CD8-positive, alpha-beta memory T cell (primary cell): ENCODE results near the gene CDK14. TPM values are rescaled to one million over a fixed set of nuclear protein-coding genes. Genes with fewer than 3 reads are reported as not detected.

Experiments
- CTCF ChIA-PET: fragments of 350-600 bp; sonication (Branson Sonifier 250); formaldehyde crosslinking; loops from one replicate; lab custom pipeline; 2021; ENCODE audit warnings: antibody characterized with exemption; lab: Charles Lee
- POLR2A ChIA-PET: fragments of 350-600 bp; sonication (Branson Sonifier 250); formaldehyde crosslinking; loops from one replicate; lab custom pipeline; 2021; ENCODE audit warnings: antibody characterized with exemption; lab: Charles Lee
- DNase-seq, 5 donors: peaks; one replicate each; pipeline versions ENCODE4 v3.0.0 to v3.0.0-alpha.2; 2020 to 2022; ENCODE audit warnings: mixed read lengths in 1 of 5
- H3K27ac ChIP-seq: one replicate; pipeline ENCODE4 v1.7.0; 2013; ENCODE audit warnings: low read depth, mild to moderate bottlenecking, low read length, moderate library complexity
- H3K27me3 ChIP-seq: 2 replicates; pipeline ENCODE4 v1.7.0; 2013; ENCODE audit warnings: low read length, mild to moderate bottlenecking; ENCODE audit not compliant: insufficient read depth, poor library complexity, severe bottlenecking
- H3K36me3 ChIP-seq: 2 replicates; pipeline ENCODE4 v1.7.0; 2013; ENCODE audit warnings: mild to moderate bottlenecking, low read length, moderate library complexity; ENCODE audit not compliant: insufficient read depth
- H3K4me1 ChIP-seq: 2 replicates; pipeline ENCODE4 v1.7.0; 2013; ENCODE audit warnings: mild to moderate bottlenecking, low read length, moderate library complexity; ENCODE audit not compliant: insufficient read depth
- H3K4me3 ChIP-seq: 2 replicates; pipeline ENCODE4 v1.7.0; 2013; ENCODE audit warnings: mild to moderate bottlenecking, low read length
- H3K9me3 ChIP-seq: 2 replicates; pipeline ENCODE4 v1.7.0; 2013; ENCODE audit warnings: mild to moderate bottlenecking, low read length
- H3K27ac Mint-ChIP-seq, 8 donors: one replicate each; pipeline ENCODE4 v1.8.0; 2020 to 2021; ENCODE audit warnings: mixed read lengths in 8 of 8, mild to moderate bottlenecking in 6 of 8, inconsistent platforms in 3 of 8, moderate library complexity in 3 of 8
- H3K27me3 Mint-ChIP-seq, 2 donors: one replicate each; pipeline ENCODE4 v1.8.0; 2020 to 2021; ENCODE audit warnings: mixed read lengths in 2 of 2, mild to moderate bottlenecking in 1 of 2, moderate library complexity in 1 of 2
- H3K36me3 Mint-ChIP-seq, 3 donors: one replicate each; pipeline ENCODE4 v1.8.0; 2020 to 2021; ENCODE audit warnings: mixed read lengths in 3 of 3, inconsistent platforms in 1 of 3, mild to moderate bottlenecking in 1 of 3
- H3K4me1 Mint-ChIP-seq, 3 donors: one replicate each; pipeline ENCODE4 v1.8.0; 2020 to 2021; ENCODE audit warnings: mixed read lengths in 3 of 3, inconsistent platforms in 1 of 3, mild to moderate bottlenecking in 1 of 3
- H3K4me3 Mint-ChIP-seq, 7 donors: one replicate each; pipeline ENCODE4 v1.8.0; 2020 to 2021; ENCODE audit warnings: mixed read lengths in 7 of 7, mild to moderate bottlenecking in 6 of 7, moderate library complexity in 4 of 7, inconsistent platforms in 2 of 7
- H3K9me3 Mint-ChIP-seq, 5 donors: one replicate each; pipeline ENCODE4 v1.8.0; 2020 to 2022; ENCODE audit warnings: mixed read lengths in 5 of 5, mild to moderate bottlenecking in 3 of 5, moderate library complexity in 2 of 5, inconsistent platforms in 1 of 5
- polyA plus RNA-seq: library from polyadenylated mRNA; unstranded; fragments of 300-500 nt; fragmentation: Illumina TruSeq; gene quantifications from one replicate; pipeline ENCODE4 v1.2.3, GENCODE V29; 2021
- total RNA-seq, 2 experiments: library from RNA; stranded (reverse); gene quantifications; one replicate each; pipeline ENCODE4 v1.2.3, GENCODE V29; 2021

The CDK14 gene
- total and polyA plus RNA-seq, 3 experiments from 2014 or later: 0.05 to 0.20 TPM; not detected in 1

DNA sequence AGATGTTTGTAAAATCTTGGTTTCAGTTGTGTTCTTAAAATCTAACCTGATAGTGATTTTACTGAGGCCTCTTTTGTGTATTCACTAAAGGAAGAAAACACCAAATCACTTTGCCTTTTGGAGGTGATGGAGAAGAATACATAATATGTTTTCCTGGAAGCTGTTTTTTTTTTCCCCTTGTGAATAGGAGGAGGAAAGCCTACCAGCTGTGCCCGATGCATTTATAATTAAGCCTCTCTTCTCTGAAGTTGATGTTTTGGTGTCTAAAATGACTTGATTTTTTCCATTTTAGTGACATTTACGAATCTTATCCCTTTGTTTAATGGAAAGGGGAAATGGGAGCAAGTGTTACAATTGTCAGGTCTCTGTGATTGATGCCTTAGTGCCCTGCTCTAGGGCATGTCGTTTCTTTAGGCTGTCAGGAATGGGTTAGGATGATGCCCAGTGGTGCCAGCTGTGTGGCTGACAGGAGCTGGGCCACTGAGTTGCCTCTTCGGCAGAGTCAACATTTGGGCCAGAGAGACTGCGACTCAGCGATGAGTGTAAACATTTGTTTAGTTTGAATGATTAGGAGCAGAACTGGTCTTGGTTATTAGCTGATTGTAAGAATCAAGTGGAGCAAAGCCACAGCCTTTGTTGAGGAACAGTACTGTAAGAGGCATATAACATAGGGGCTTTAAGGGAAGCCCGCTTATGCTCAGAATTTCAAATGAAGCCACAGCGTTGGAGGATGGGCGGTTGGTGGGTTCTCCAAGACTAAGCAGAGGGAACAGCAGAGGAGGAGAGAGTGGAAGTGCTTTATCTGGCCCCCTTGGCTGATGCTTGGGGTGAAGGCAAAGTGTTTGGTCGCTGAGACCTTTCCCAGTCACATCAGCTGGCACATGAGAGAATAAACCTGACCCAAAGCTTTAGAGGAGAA is 81.6 kb downstream of the CDK14 start:
- ChIA-PET CTCF (no interaction called here), POLR2A (no interaction called here)
- no peaks in the 10 kb centered on the region for H3K4me1 Mint-ChIP-seq
- H3K27me3 Mint-ChIP-seq: no peaks in the 10 kb centered on the region
- peaks cover 0 to 3% (median under 1%) of the 10 kb centered on the region in 5 donors for H3K9me3 Mint-ChIP-seq
- Histone ChIP-seq H3K9me3 (no peaks in the 10 kb centered on the region), H3K27ac (no peak overlapping the region), H3K27me3 (no peaks in the 10 kb centered on the region), H3K4me1 (no peaks in the 10 kb centered on the region), H3K4me3 (no peak overlapping the region), H3K36me3 (no peaks in the 10 kb centered on the region)
- no peak for DNase-seq
- H3K27ac Mint-ChIP-seq: no peak overlapping the region
- no peaks in the 10 kb centered on the region for H3K36me3 Mint-ChIP-seq
- H3K4me3 Mint-ChIP-seq: no peak overlapping the region

- H3K4me3 Mint-ChIP-seq: no peak overlapping the region
- H3K36me3 Mint-ChIP-seq: no peaks in the 10 kb centered on the region
These were observed 82.9 kb downstream of the CDK14 start for GRCh38 chr7:90678986-90679385.

GRCh38 chr7:90680484-90680883 is 84.4 kb downstream of the CDK14 start:
- H3K4me1 ChIP-seq: no peaks in the 10 kb centered on the region
- H3K4me1 Mint-ChIP-seq: no peaks in the 10 kb centered on the region
- CTCF ChIA-PET: no interaction called here
- H3K27me3 ChIP-seq: no peaks in the 10 kb centered on the region
- POLR2A ChIA-PET: no interaction called here
- H3K4me3 Mint-ChIP-seq: no peak overlapping the region
- peaks cover 0 to 3% (median 0%) of the 10 kb centered on the region in 5 donors for H3K9me3 Mint-ChIP-seq
- DNase-seq: no peak
- no peak overlapping the region for H3K4me3 ChIP-seq
- no peaks in the 10 kb centered on the region for H3K36me3 ChIP-seq
- H3K9me3 ChIP-seq: no peaks in the 10 kb centered on the region
- no peak overlapping the region for H3K27ac Mint-ChIP-seq
- H3K36me3 Mint-ChIP-seq: no peaks in the 10 kb centered on the region
- no peaks in the 10 kb centered on the region for H3K27me3 Mint-ChIP-seq
- no peak overlapping the region for H3K27ac ChIP-seq

More at GRCh38 chr7:90678986-90679385, 82.9 kb downstream of the CDK14 start:
- Histone ChIP-seq H3K27me3 (no peaks in the 10 kb centered on the region), H3K9me3 (no peaks in the 10 kb centered on the region), H3K4me1 (no peaks in the 10 kb centered on the region), H3K4me3 (no peak overlapping the region), H3K27ac (no peak overlapping the region), H3K36me3 (no peaks in the 10 kb centered on the region)
- H3K4me1 Mint-ChIP-seq: no peaks in the 10 kb centered on the region
- H3K9me3 Mint-ChIP-seq: peaks cover 0 to 3% (median 0%) of the 10 kb centered on the region in 5 donors
- ChIA-PET POLR2A (no interaction called here), CTCF (no interaction called here)
- no peak for DNase-seq
- no peak overlapping the region for H3K27ac Mint-ChIP-seq
- no peaks in the 10 kb centered on the region for H3K27me3 Mint-ChIP-seq

DNA sequence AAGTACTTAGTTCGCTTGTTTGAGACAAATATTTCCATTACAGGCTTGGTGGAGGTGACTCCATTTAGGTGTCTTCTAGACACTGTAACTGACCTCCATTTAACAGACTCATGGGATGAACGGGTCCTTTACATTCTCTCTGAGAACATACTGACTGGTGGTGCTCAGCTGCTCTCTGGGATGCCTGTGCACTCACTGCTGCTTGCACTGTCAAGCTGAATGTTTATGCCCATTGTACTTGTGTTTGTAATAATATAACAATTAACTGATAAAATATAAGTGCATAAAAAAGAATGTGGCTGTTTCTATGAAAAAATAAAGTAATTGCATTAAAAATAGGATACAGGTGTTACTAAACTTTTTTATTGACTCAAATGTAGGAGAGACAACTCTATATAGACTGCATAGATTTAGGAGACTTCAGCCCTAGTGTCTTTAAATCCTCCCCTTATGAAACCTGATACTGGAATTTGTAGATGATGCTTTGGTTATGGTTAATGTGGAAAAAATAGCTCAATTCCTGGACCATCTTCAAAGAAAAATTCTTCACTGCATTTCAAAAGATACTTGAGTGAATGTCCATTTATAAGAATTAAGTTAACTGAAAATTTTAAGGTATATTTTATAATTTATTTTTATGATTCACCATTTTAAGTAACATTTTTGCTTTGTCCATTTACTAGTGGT is 85.4 kb downstream of the CDK14 start:
- ChIA-PET POLR2A (no interaction called here), CTCF (no interaction called here)
- no peaks in the 10 kb centered on the region for H3K4me1 ChIP-seq
- no peaks in the 10 kb centered on the region for H3K27me3 Mint-ChIP-seq
- no peaks in the 10 kb centered on the region for H3K9me3 ChIP-seq
- no peak overlapping the region for H3K27ac ChIP-seq
- DNase-seq: no peak
- no peaks in the 10 kb centered on the region for H3K27me3 ChIP-seq
- peaks cover 0 to 3% (median 0%) of the 10 kb centered on the region in 5 donors for H3K9me3 Mint-ChIP-seq
- no peak overlapping the region for H3K27ac Mint-ChIP-seq
- H3K36me3 ChIP-seq: no peaks in the 10 kb centered on the region
- no peaks in the 10 kb centered on the region for H3K4me1 Mint-ChIP-seq
- no peak overlapping the region for H3K4me3 ChIP-seq
- no peaks in the 10 kb centered on the region for H3K36me3 Mint-ChIP-seq
- H3K4me3 Mint-ChIP-seq: no peak overlapping the region

GRCh38 chr7:90686146-90686545 is 90.0 kb downstream of the CDK14 start:
- POLR2A ChIA-PET: no interaction called here
- Mint-ChIP-seq H3K4me1 (no peaks in the 10 kb centered on the region), H3K27me3 (no peaks in the 10 kb centered on the region)

DNA sequence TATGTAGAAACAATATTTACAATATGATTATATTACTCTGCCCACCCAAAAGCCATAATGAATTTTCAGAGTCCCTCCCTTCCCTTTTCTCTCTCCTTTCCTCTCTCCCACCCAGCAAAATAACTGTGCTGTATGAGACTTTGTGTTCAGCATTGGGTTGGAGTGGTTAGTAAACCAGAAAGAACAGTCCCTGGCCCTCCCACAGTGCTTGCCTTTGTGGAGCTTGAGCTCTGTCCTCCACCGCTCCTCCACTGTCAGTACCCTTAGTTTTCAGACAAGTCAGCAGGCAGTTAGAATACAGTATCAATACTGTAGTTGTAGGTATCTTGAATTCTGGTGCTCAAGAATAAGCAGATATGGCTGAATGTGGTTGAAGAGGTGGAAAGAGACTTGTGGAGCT is 92.7 kb downstream of the CDK14 start:
- ChIA-PET POLR2A (no interaction called here), CTCF (no interaction called here)
- H3K27ac ChIP-seq: no peak overlapping the region
- Mint-ChIP-seq H3K4me3 (no peak overlapping the region), H3K27me3 (no peaks in the 10 kb centered on the region), H3K27ac (peak overlapping the region in 1 of 8 donors; percentile 27), H3K4me1 (no peaks in the 10 kb centered on the region), H3K36me3 (no peaks in the 10 kb centered on the region), H3K9me3 (peaks cover 0 to 2% (median 0%) of the 10 kb centered on the region in 5 donors)
- H3K4me1 ChIP-seq: no peaks in the 10 kb centered on the region
- H3K4me3 ChIP-seq: no peak overlapping the region
- H3K36me3 ChIP-seq: no peaks in the 10 kb centered on the region
- H3K27me3 ChIP-seq: no peaks in the 10 kb centered on the region
- H3K9me3 ChIP-seq: no peaks in the 10 kb centered on the region
- DNase-seq: no peak

More at GRCh38 chr7:90686146-90686545, 90.0 kb downstream of the CDK14 start:
- no peaks in the 10 kb centered on the region for H3K9me3 ChIP-seq
- CTCF ChIA-PET: no interaction called here
- no peak overlapping the region for H3K4me3 Mint-ChIP-seq
- H3K9me3 Mint-ChIP-seq: peaks cover 0 to 2% (median 0%) of the 10 kb centered on the region in 5 donors
- no peak overlapping the region for H3K4me3 ChIP-seq
- no peak overlapping the region for H3K27ac Mint-ChIP-seq
- H3K27me3 ChIP-seq: no peaks in the 10 kb centered on the region
- no peaks in the 10 kb centered on the region for H3K36me3 ChIP-seq
- no peaks in the 10 kb centered on the region for H3K4me1 ChIP-seq
- DNase-seq: no peak
- no peak overlapping the region for H3K27ac ChIP-seq
- no peaks in the 10 kb centered on the region for H3K36me3 Mint-ChIP-seq

- Histone ChIP-seq H3K36me3 (no peaks in the 10 kb centered on the region), H3K4me3 (no peak overlapping the region), H3K4me1 (no peaks in the 10 kb centered on the region), H3K27ac (no peak overlapping the region), H3K9me3 (no peaks in the 10 kb centered on the region), H3K27me3 (no peaks in the 10 kb centered on the region)
- Mint-ChIP-seq H3K9me3 (peaks cover 0 to 2% (median 0%) of the 10 kb centered on the region in 5 donors), H3K27me3 (no peaks in the 10 kb centered on the region), H3K27ac (no peak overlapping the region), H3K36me3 (no peaks in the 10 kb centered on the region), H3K4me1 (no peaks in the 10 kb centered on the region), H3K4me3 (no peak overlapping the region)
- DNase-seq: no peak
- ChIA-PET CTCF (no interaction called here), POLR2A (no interaction called here)
These were observed 93.1 kb downstream of the CDK14 start for GRCh38 chr7:90689260-90689659.

DNA sequence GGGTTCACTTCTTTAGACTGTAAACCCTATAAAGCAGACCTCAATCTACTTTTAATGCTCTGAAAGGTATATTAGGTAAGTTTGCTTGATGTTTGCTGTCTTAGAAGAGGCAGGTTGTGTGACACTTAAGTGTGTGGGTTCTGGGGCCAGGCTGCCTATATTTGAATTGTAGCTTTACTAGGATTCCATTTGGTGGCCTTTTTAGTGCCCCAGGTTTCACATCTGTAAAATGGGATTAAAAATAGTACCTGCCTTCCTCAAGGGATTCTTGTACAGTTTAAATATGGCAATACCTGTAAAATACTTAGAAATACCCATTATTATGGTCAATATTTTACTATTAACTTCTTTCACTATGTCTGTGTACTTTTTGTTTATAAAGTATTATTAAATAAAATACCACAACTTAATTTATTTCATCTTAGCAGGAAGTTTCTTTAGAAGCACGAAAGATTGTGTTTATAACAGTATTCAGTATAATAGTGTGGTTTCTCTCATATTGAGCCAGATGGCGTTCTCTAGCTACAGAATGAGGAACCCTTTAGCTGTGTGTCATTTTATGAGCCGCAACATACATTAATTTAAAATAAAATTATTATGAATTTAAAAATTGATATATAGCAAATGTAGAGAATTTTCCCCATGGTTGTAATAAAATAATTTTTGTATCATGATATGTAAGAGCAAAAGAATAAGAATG is 94.2 kb downstream of the CDK14 start:
- ChIA-PET POLR2A (no interaction called here), CTCF (no interaction called here)
- Histone ChIP-seq H3K9me3 (no peaks in the 10 kb centered on the region), H3K4me3 (no peak overlapping the region), H3K36me3 (no peaks in the 10 kb centered on the region), H3K27me3 (no peaks in the 10 kb centered on the region), H3K4me1 (no peaks in the 10 kb centered on the region), H3K27ac (no peak overlapping the region)
- Mint-ChIP-seq H3K27ac (no peak overlapping the region), H3K27me3 (no peaks in the 10 kb centered on the region), H3K36me3 (no peaks in the 10 kb centered on the region), H3K4me3 (no peak overlapping the region), H3K9me3 (peaks cover 0 to 2% (median 0%) of the 10 kb centered on the region in 5 donors), H3K4me1 (no peaks in the 10 kb centered on the region)
- DNase-seq: no peak
